ENCODE data around the gene LNX1. TPM values are rescaled to one million over a fixed set of nuclear protein-coding genes. Genes with fewer than 3 reads are reported as not detected.

Gene LNX1
- total RNA-seq, 1 experiment from 2014 or later: 3.3 TPM

DNA sequence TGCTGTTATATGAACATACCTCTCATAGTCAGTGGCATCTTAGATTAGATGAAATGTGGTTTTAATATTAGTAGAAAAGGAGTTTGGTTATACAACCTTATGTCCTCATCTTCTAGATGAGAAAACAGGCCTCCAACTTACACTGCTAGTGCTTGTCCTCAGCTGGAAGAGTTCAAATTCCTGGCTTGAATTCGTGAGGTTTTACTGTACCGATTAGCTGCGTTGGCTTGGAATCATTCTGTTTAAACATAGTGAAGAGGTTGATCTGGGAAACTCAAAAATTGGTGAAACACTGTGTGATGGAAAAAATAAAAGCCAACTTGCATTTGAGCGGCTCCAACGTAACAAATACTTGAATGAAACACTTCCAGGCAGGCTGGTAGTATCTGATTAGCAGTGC is 81.0 kb downstream of the LNX1 start:
- Histone ChIP-seq H3K79me2 (ENCODE audit: insufficient read depth, low read length) (no peaks in the 10 kb centered on the region), H4K20me1 (ENCODE audit: insufficient read depth) (no peaks in the 10 kb centered on the region), H3K4me3 (replicated peaks in 1 of 2; ENCODE audit: low read depth in 1 of 2, low read length in 2 of 2) (no peak overlapping the region), H3K4me1 (ENCODE audit: control insufficient read depth in 1 of 2, insufficient read depth in 2 of 2, low read length in 2 of 2) (no peaks in the 10 kb centered on the region), H3K4me2 (ENCODE audit: low read length) (no peak overlapping the region), H3K9me3 (ENCODE audit: control insufficient read depth in 1 of 2, insufficient read depth in 1 of 2, low read depth in 1 of 2, low read length in 2 of 2) (no peaks in the 10 kb centered on the region), H3K27ac (ENCODE audit: low read depth, low read length) (no peak overlapping the region), H3K36me3 (ENCODE audit: control insufficient read depth in 1 of 2, insufficient read depth in 2 of 2, low read length in 2 of 2) (no peaks in the 10 kb centered on the region), H2AFZ (ENCODE audit: low read depth, low read length, poor library complexity, severe bottlenecking) (no peak overlapping the region), H3K27me3 (ENCODE audit: insufficient read depth, low read length) (no peaks in the 10 kb centered on the region; the same call in 1 of the 2 replicates), H3K9ac (ENCODE audit: low read length) (no peak overlapping the region), H3K9me2 (ENCODE audit: insufficient read depth) (no peaks in the 10 kb centered on the region)
- POLR2A ChIA-PET: no interaction called here
- CTCF ChIA-PET: no interaction called here
- no peak for TF ChIP-seq SIN3A (IDR thresholded peaks at IDR 0.05; ENCODE audit: low read depth)
- RAD21 ChIA-PET (ENCODE audit: low non-redundant PET in 1 of 2, low total read pairs in 2 of 2, uncharacterized antibody in 2 of 2, unreplicated experiment in 2 of 2): no interaction called here
- no TSS peak for BruUV-seq (replicated peaks)
- DNase-seq (ENCODE audit: low read depth, low spot score) (no peak), ATAC-seq (no peak)
- intact Hi-C loops (cut with micrococcal nuclease): no loop called here

- no peak overlapping the region for H3K9ac ChIP-seq (ENCODE audit: low read length)
- no peak for DNase-seq (ENCODE audit: low read depth, low spot score)
- no peak for ATAC-seq
- BruUV-seq (replicated peaks): no TSS peak
- no peak overlapping the region for H3K4me3 ChIP-seq (replicated peaks in 1 of 2; ENCODE audit: low read depth in 1 of 2, low read length in 2 of 2)
- no peaks in the 10 kb centered on the region for H3K36me3 ChIP-seq (ENCODE audit: control insufficient read depth in 1 of 2, insufficient read depth in 2 of 2, low read length in 2 of 2)
- H3K4me1 ChIP-seq (ENCODE audit: control insufficient read depth in 1 of 2, insufficient read depth in 2 of 2, low read length in 2 of 2): no peaks in the 10 kb centered on the region
- no peaks in the 10 kb centered on the region for H4K20me1 ChIP-seq (ENCODE audit: insufficient read depth)
- H3K9me3 ChIP-seq (ENCODE audit: control insufficient read depth in 1 of 2, insufficient read depth in 1 of 2, low read depth in 1 of 2, low read length in 2 of 2): no peaks in the 10 kb centered on the region
- ChIA-PET RAD21 (ENCODE audit: low non-redundant PET in 1 of 2, low total read pairs in 2 of 2, uncharacterized antibody in 2 of 2, unreplicated experiment in 2 of 2) (no interaction called here), POLR2A (no interaction called here), CTCF (no interaction called here)
- no peak overlapping the region for H3K27ac ChIP-seq (ENCODE audit: low read depth, low read length)
- TF ChIP-seq ELF1 (IDR thresholded peaks at IDR 0.05; ENCODE audit: borderline replicate concordance, low read depth) (no peak), YY1 (IDR thresholded peaks at IDR 0.05; ENCODE audit: extremely low read depth, insufficient replicate concordance, low read depth, low read length) (no peak), SRF (IDR thresholded peaks at IDR 0.05; ENCODE audit: low read depth) (no peak), SIN3A (IDR thresholded peaks at IDR 0.05; ENCODE audit: low read depth) (no peak), EZH2phosphoT487 (IDR thresholded peaks at IDR 0.05; ENCODE audit: borderline replicate concordance) (no peak), ZFX (IDR thresholded peaks at IDR 0.05) (no peak), ZBTB33 (IDR thresholded peaks at IDR 0.05; ENCODE audit: extremely low read depth, insufficient replicate concordance, low read length) (no peak), EGR1 (IDR thresholded peaks at IDR 0.05; ENCODE audit: low read depth) (no peak), CEBPB (IDR thresholded peaks at IDR 0.05; ENCODE audit: low read depth) (no peak), ZNF274 (IDR thresholded peaks at IDR 0.05; ENCODE audit: low read depth, low read length) (no peak), CBX3 (IDR thresholded peaks at IDR 0.05; ENCODE audit: low read depth) (no peak), JUND (IDR thresholded peaks at IDR 0.05) (no peak), POLR2A (IDR thresholded peaks at IDR 0.05; ENCODE audit: borderline replicate concordance, extremely low read depth, insufficient read depth, insufficient read length) (no peak), FOSL1 (IDR thresholded peaks at IDR 0.05; ENCODE audit: low read depth) (no peak), RAD21 (IDR thresholded peaks at IDR 0.05; ENCODE audit: low read depth) (no peak), POLR2AphosphoS5 (IDR thresholded peaks at IDR 0.05; ENCODE audit: low read depth, low read length) (no peak)
- TF ChIP-seq, protein P1, sequence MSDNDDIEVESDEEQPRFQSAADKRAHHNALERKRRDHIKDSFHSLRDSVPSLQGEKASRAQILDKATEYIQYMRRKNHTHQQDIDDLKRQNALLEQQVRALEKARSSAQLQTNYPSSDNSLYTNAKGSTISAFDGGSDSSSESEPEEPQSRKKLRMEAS (IDR thresholded peaks at IDR 0.05): no peak
- TF ChIP-seq, protein P2, sequence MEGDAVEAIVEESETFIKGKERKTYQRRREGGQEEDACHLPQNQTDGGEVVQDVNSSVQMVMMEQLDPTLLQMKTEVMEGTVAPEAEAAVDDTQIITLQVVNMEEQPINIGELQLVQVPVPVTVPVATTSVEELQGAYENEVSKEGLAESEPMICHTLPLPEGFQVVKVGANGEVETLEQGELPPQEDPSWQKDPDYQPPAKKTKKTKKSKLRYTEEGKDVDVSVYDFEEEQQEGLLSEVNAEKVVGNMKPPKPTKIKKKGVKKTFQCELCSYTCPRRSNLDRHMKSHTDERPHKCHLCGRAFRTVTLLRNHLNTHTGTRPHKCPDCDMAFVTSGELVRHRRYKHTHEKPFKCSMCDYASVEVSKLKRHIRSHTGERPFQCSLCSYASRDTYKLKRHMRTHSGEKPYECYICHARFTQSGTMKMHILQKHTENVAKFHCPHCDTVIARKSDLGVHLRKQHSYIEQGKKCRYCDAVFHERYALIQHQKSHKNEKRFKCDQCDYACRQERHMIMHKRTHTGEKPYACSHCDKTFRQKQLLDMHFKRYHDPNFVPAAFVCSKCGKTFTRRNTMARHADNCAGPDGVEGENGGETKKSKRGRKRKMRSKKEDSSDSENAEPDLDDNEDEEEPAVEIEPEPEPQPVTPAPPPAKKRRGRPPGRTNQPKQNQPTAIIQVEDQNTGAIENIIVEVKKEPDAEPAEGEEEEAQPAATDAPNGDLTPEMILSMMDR (IDR thresholded peaks at IDR 0.05 in 2 of 3, conservative IDR thresholded peaks at IDR 0.05 in 1 of 3; ENCODE audit: borderline replicate concordance in 1 of 3, insufficient read depth in 1 of 3, low read depth in 2 of 3, low read length in 2 of 3): no peak
- no peaks in the 10 kb centered on the region for H3K79me2 ChIP-seq (ENCODE audit: insufficient read depth, low read length)
- no peak overlapping the region for H2AFZ ChIP-seq (ENCODE audit: low read depth, low read length, poor library complexity, severe bottlenecking)
- no peaks in the 10 kb centered on the region; the same call in 1 of the 2 replicates for H3K27me3 ChIP-seq (ENCODE audit: insufficient read depth, low read length)
- H3K9me2 ChIP-seq (ENCODE audit: insufficient read depth): no peaks in the 10 kb centered on the region
- no peak overlapping the region for H3K4me2 ChIP-seq (ENCODE audit: low read length)
- intact Hi-C loops (cut with micrococcal nuclease): no loop called here
Observed at GRCh38 chr4:53508446-53508845, 82.8 kb downstream of the LNX1 start.

Data from HCT116 (cell line).